Body of pancreas (tissue), 4 donors: ENCODE results near the gene ADGRV1. TPM values are rescaled to one million over a fixed set of nuclear protein-coding genes. Genes with fewer than 3 reads are reported as not detected.
"Not testable (repeated sequence)": the region's sequence is repeated elsewhere in the genome, so short reads cannot be mapped to it uniquely, and the experiment has no call there.

ENCODE experiments used
- ATAC-seq: fragments of 150-250 bp; one replicate; pipeline ENCODE4 v1.9.1; 2016
- DNase-seq, 4 donors: peaks; one replicate each; pipeline ENCODE4 v3.0.0-alpha.2; 2019
- H3K27ac ChIP-seq, 4 donors: fragments of 200-600 bp; sonication (generic); 1 replicate in 3 of 4; 2 replicates in 1 of 4; pipeline versions ENCODE4 v1.5.1 to v1.6.1; 2016 to 2019; ENCODE audit warnings: mild to moderate bottlenecking in 1 of 4, mixed read lengths in 1 of 4, moderate library complexity in 1 of 4
- H3K27me3 ChIP-seq, 2 donors: fragments of 200-600 bp; sonication (generic); one replicate each; pipeline ENCODE4 v1.6.0; 2016; ENCODE audit warnings: mild to moderate bottlenecking in 1 of 2
- H3K36me3 ChIP-seq, 2 donors: fragments of 200-600 bp; sonication (generic); replicated peaks in 1 of 2; 2 replicates each; pipeline ENCODE4 v1.5.1; 2016; ENCODE audit warnings: low read depth in 2 of 2; ENCODE audit not compliant: insufficient read depth in 1 of 2
- H3K4me1 ChIP-seq: fragments of 200-600 bp; sonication (generic); one replicate; pipeline ENCODE4 v1.6.0; 2016
- H3K4me3 ChIP-seq, 2 donors: fragments of 200-600 bp; sonication (generic); 1 replicate in 1 of 2; 2 replicates in 1 of 2; pipeline ENCODE4 v1.5.1; 2016 to 2019
- H3K9me3 ChIP-seq, 3 donors: fragments of 200-600 bp; sonication (generic); 1 replicate in 2 of 3; 2 replicates in 1 of 3; pipeline ENCODE4 v1.5.1; 2016
- CTCF ChIP-seq, 7 experiments: fragments of 450-650 bp in 4 of 7; fragments of 200-600 bp in 3 of 7; sonication (generic) in 3 of 7; IDR thresholded peaks; one replicate each; pipeline ENCODE4 v1.5.1; 2016 to 2019; ENCODE audit warnings: antibody characterized with exemption in 7 of 7
- POLR2A ChIP-seq, 3 donors: fragments of 450-650 bp; IDR thresholded peaks; one replicate each; pipeline ENCODE4 v1.6.1; 2016; ENCODE audit warnings: antibody characterized with exemption in 3 of 3, mild to moderate bottlenecking in 2 of 3
- WGBS, 2 donors: methylation state at CpG; one replicate each; pipeline ENCODE4 v1.1.5; 2017; 5-methylcytosine and 5-hydroxymethylcytosine counted together
- intact Hi-C: fragments of 100-400 bp; cut with DNase I; formaldehyde crosslinking; loops from one replicate; pipeline ENCODE4 v1.15.1; 2023
- total RNA-seq, 2 donors: library from RNA; depleted of rRNA; stranded (reverse); fragments of >200 nt; gene quantifications; one replicate each; pipeline ENCODE4 v1.1.0, GENCODE V29; 2016

ADGRV1 gene
- total RNA-seq, 2 donors from 2014 or later = 19.2 to 21.4 TPM

GRCh38 chr5:90569084-90569483 is 10.5 kb downstream of the ADGRV1 start:
- ATAC-seq = no peak
- 96 to 100% methylated on average over 1 of the region's 1 CpG for WGBS, 2 donors
- Histone ChIP-seq H3K4me1 (peaks cover 4% of the 10 kb centered on the region), H3K9me3 (no peaks in the 10 kb centered on the region), H3K4me3 (no peak overlapping the region), H3K27ac (no peak overlapping the region), H3K36me3 (no peaks in the 10 kb centered on the region), H3K27me3 (no peaks in the 10 kb centered on the region)
- no peak for DNase-seq
- intact Hi-C loops = no loop called here
- TF ChIP-seq CTCF (IDR thresholded peaks at IDR 0.05) = no peak
- no peak for TF ChIP-seq POLR2A (IDR thresholded peaks at IDR 0.05)

GRCh38 chr5:90570034-90570433 is 11.4 kb downstream of the ADGRV1 start:
- no peak overlapping the region for H3K4me3 ChIP-seq
- no peaks in the 10 kb centered on the region for H3K27me3 ChIP-seq
- H3K4me1 ChIP-seq = peaks cover 4% of the 10 kb centered on the region
- no peak overlapping the region for H3K27ac ChIP-seq
- TF ChIP-seq POLR2A (IDR thresholded peaks at IDR 0.05) (no peak), CTCF (IDR thresholded peaks at IDR 0.05) (no peak)
- H3K36me3 ChIP-seq = no peaks in the 10 kb centered on the region
- ATAC-seq (no peak), DNase-seq (no peak)
- WGBS, 2 donors = 73 to 81% methylated on average over 2 of the region's 2 CpGs
- intact Hi-C loops = no loop called here
- no peaks in the 10 kb centered on the region for H3K9me3 ChIP-seq

- intact Hi-C loops = no loop called here
- no peak overlapping the region for H3K4me3 ChIP-seq
- peak overlapping the region in 1 of 4 donors; percentile 4 for H3K27ac ChIP-seq
- no peaks in the 10 kb centered on the region for H3K27me3 ChIP-seq
- no peaks in the 10 kb centered on the region for H3K36me3 ChIP-seq
- WGBS, 2 donors = 41 to 65% methylated on average over 1 of the region's 1 CpG
- ATAC-seq = peak; percentile 35
- DNase-seq = no peak
- no peaks in the 10 kb centered on the region for H3K9me3 ChIP-seq
- TF ChIP-seq CTCF (IDR thresholded peaks at IDR 0.05) = no peak
- TF ChIP-seq POLR2A (IDR thresholded peaks at IDR 0.05) = no peak
- H3K4me1 ChIP-seq = peaks cover 4% of the 10 kb centered on the region
Observed at GRCh38 chr5:90571147-90571773, 12.7 kb downstream of the ADGRV1 start.

GRCh38 chr5:90575712-90576111 is 17.1 kb downstream of the ADGRV1 start:
- DNase-seq (no peak), ATAC-seq (no peak)
- H3K27me3 ChIP-seq = no peaks in the 10 kb centered on the region
- H3K27ac ChIP-seq = no peak overlapping the region
- WGBS, 2 donors = 71 to 94% methylated on average over 4 to 5 of the region's 5 CpGs
- intact Hi-C loops = no loop called here
- no peaks in the 10 kb centered on the region for H3K9me3 ChIP-seq
- TF ChIP-seq CTCF (IDR thresholded peaks at IDR 0.05) (no peak), POLR2A (IDR thresholded peaks at IDR 0.05) (no peak)
- no peak overlapping the region for H3K4me3 ChIP-seq
- H3K4me1 ChIP-seq = peaks cover 4% of the 10 kb centered on the region
- H3K36me3 ChIP-seq = no peaks in the 10 kb centered on the region

GRCh38 chr5:90576566-90576965 is 18.0 kb downstream of the ADGRV1 start:
- intact Hi-C loops, H3K27ac ChIP-seq, H3K36me3 ChIP-seq, H3K4me1 ChIP-seq, H3K27me3 ChIP-seq, DNase-seq, H3K9me3 ChIP-seq, ATAC-seq, H3K4me3 ChIP-seq: not testable (repeated sequence)
- WGBS, 2 donors = 84 to 91% methylated on average over 3 of the region's 3 CpGs

- H3K4me3 ChIP-seq, H3K27me3 ChIP-seq, H3K9me3 ChIP-seq, H3K4me1 ChIP-seq, H3K27ac ChIP-seq, ATAC-seq, H3K36me3 ChIP-seq, intact Hi-C loops, DNase-seq: not testable (repeated sequence)
- 83 to 95% methylated on average over 2 of the region's 2 CpGs for WGBS, 2 donors
Observed at GRCh38 chr5:90579905-90580304, 21.3 kb downstream of the ADGRV1 start.
